HG02970 (cell line): ENCODE results near the gene EEIG1.

ENCODE experiments used
- ATAC-seq: cut with Tn5 transposase; IDR thresholded peaks from one replicate; pipeline ENCODE4 v1.9.1; 2021; ENCODE audit warnings: mild to moderate bottlenecking, moderate library complexity, moderate number of reproducible peaks; ENCODE audit not compliant: unreplicated experiment, low FRiP score

Gene EEIG1

GRCh38 chr9:127961613-127962155 lies 19.1 kb downstream of the EEIG1 start:
- no peak for ATAC-seq

- no peak for ATAC-seq
Observed at GRCh38 chr9:127961155-127961490, 19.7 kb downstream of the EEIG1 start.

GRCh38 chr9:127960410-127961154 lies 20.2 kb downstream of the EEIG1 start:
- ATAC-seq: no peak

GRCh38 chr9:127959841-127960409 lies 20.9 kb downstream of the EEIG1 start:
- ATAC-seq: no peak

- ATAC-seq: no peak
Observed at GRCh38 chr9:127959398-127959797, 21.4 kb downstream of the EEIG1 start.

GRCh38 chr9:127958728-127959127 lies 22.1 kb downstream of the EEIG1 start:
- ATAC-seq: no peak

GRCh38 chr9:127955294-127956015 lies 25.3 kb downstream of the EEIG1 start:
- no peak for ATAC-seq

- no peak for ATAC-seq
Observed at GRCh38 chr9:127954831-127955293, 25.9 kb downstream of the EEIG1 start.

- ATAC-seq: no peak
Observed at GRCh38 chr9:127953768-127954505, 26.9 kb downstream of the EEIG1 start.

GRCh38 chr9:127953154-127953553 lies 27.6 kb downstream of the EEIG1 start:
- no peak for ATAC-seq

GRCh38 chr9:127950513-127951289 lies 30.1 kb downstream of the EEIG1 start:
- ATAC-seq: no peak

- no peak for ATAC-seq
Observed at GRCh38 chr9:127949827-127950512, 30.8 kb downstream of the EEIG1 start.

GRCh38 chr9:127947841-127948710 lies 32.7 kb downstream of the EEIG1 start:
- no peak for ATAC-seq

- no peak for ATAC-seq
Observed at GRCh38 chr9:127946728-127947127, 34.1 kb downstream of the EEIG1 start.

GRCh38 chr9:127945942-127946341 lies 34.8 kb downstream of the EEIG1 start:
- no peak for ATAC-seq

GRCh38 chr9:127945338-127945737 lies 35.5 kb downstream of the EEIG1 start:
- no peak for ATAC-seq

GRCh38 chr9:127944586-127945218 lies 36.1 kb downstream of the EEIG1 start:
- ATAC-seq: no peak

GRCh38 chr9:127943731-127944144 lies 37.1 kb downstream of the EEIG1 start:
- no peak for ATAC-seq
